Activated gamma-delta T cell treated with anti-CD3 and anti-CD28 coated beads, Interleukin-2, amount 50 U/mL, for 16 hours (primary cell): Measurements from ENCODE around the gene S1PR5.
"Not testable (repeated sequence)": the region's sequence is repeated elsewhere in the genome, so short reads cannot be mapped to it uniquely, and the experiment has no call there.

Experiments
- DNase-seq: peaks from one replicate; pipeline ENCODE4 v3.0.0-alpha.2; 2020; ENCODE audit warnings: low read depth

The S1PR5 gene

DNA sequence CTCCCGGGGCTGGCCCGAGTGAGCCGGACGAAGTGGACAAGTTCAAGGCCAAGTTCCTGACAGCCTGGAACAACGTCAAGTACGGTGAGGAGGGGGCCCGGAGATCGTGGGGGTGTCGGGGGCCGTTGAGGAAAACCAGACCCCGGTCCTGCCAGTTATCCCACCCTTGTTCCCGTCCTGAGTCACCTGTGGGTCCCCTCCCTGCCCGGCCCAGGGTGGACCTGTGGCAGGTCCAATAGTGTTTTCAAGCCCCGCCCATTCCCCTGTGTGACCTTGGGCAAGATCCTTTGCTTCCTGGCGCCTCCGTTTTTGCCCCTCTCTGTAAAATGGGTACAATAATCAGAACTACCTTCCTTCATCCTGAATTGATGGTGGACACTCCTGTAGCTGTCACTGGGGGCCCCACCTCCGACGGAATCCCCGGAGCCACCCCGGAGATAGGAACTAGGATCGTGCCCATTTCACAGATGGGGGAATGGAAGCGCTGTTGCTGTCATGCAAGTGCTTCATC, 27.1 kb upstream of the S1PR5 start:
- no peak for DNase-seq

GRCh38 chr19:10543420-10544241, 26.4 kb upstream of the S1PR5 start, which contains the start of gene ATG4D:
TSS of gene ATG4D (plus strand) at chr19:10543904. CDS start at chr19:10544091, 187 bp downstream.
- peak; percentile 58 for DNase-seq

DNA sequence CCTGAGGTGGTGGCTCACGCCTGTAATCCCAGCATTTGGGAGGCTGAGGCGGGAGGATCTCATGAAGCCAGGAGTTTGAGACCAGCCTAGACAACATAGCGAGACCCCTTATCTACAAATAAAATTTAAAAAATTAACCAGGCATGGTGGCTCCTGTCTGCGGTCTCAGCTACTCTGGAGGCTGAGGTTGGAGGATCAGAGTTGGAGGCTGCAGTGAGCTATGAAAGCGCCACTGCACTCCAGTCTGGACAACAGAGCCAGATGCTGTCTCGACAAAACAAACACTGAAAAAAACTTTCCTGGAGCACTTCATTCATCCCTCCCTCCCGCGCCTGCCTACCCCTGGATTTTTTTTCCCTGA, 25.8 kb upstream of the S1PR5 start:
- no peak for DNase-seq

GRCh38 chr19:10539016-10539415, 21.8 kb upstream of the S1PR5 start:
- DNase-seq: not testable (repeated sequence)

- DNase-seq: no peak
Observed at GRCh38 chr19:10538204-10538983, 21.1 kb upstream of the S1PR5 start.

- DNase-seq: no peak
Observed at GRCh38 chr19:10537668-10538067, 20.4 kb upstream of the S1PR5 start.

DNA sequence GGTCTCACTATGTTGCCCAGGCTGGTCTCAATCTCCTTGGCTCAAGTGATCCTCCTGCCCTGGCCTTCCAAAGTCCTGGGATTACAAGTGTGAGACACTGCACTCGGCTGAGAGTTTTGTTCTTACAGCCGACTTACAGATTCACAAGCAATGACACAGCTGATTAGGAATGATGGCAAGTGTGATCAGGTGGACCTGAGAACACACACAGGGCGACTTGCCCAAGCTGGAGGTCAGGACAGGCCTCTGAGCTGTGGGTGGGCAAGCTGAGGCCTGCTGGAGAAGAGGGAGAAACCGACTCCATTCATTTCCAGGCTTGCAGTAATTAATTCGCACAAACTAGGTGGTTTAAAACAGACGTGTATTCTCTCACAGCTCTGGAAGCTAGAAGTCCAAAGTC, 18.4 kb upstream of the S1PR5 start:
- DNase-seq: no peak

DNA sequence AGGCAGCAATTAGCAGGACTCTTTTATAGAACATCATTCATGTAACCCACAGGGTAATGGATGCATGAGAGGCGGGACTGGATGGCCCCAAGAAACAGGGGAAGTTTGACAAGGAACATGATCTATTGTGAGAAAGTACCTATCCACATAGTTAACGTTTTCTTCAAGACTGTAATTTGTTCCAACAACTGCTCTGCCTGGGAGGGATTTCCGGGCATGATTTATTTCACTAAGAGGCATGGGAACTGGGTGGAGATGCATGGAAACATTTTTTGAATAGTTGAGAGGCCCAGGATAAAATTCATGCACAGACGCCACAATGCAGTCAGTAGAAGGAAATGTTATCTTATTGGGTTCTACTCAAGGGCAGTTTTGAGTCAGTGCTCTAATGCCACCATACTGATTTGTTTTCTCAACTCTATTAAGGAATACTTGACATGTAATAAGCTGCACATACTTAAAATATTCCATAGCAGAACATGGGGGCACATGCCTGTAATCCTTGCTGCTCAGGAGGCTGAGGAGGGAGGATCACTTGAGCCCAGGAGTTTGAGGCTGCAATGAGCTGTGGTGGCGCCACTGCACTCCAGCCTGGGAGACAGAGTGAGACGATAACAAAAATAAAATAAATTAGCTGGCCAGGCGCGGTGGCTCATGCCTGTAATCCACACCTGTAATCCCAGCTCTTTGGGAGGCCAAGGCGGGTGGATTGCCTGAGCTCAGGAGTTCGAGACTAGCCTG, 16.6 kb upstream of the S1PR5 start:
- DNase-seq: no peak

GRCh38 chr19:10532457-10532856, 15.2 kb upstream of the S1PR5 start:
- no peak for DNase-seq

DNA sequence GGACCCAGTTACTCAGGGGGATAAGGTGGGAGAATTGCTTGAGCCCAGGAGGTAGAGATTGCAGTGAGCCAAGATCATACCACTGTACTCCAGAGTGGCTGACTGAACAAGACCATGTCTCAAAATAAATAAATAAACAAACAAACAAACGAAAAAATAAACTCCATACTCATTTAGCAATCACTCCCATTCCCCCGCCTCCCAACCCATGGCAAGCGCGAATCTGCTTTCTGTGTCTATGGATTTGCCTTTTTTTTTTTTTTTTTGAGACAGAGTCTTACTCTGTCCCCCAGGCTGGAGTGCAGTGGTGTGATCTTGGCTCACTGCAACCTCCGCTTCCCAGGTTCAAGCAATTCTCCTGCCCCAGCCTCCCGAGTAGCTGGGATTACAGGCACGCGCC, 9.6 kb upstream of the S1PR5 start:
- DNase-seq: not testable (repeated sequence)

DNA sequence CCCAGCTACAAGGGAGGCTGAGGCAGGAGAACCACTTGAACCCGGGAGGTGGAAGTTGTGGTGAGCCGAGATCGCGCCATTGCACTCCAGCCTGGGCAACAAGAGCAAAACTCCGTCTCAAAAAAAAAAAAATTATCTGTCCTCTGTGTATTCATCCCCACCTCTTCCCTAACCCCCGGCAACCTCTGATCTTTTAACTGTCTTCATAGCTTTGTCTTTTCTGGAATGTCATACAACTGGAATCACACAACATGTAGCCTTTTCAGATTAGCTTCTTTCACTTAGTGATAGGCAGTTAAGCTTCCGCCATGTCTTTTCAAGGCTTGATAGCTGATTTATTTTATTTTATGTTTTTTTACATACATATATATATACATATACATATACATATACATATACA, 8.4 kb upstream of the S1PR5 start:
- DNase-seq: no peak

DNA sequence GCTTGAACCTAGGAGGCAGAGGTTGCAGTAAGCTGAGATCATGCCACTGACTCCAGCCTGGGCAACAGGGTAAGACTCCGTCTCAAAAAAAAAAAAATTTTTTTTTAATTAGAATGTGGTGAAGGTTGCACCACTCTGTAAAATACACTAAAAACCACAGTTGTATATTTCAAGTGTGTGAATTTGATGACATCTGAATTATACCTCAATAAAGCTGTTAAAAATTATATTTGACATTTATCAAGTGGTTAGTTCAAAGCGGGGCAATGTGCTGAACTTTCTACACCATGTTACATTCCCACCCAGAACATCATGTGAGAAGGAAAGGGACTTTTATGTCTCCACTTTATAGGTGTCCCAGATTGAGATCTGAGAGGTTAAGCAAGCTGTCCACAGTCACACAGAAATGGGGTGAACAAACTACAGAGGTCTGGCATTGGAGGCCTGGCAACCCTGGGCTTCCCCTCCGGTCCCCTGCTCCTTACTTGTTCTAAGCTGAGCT, 5.9 kb upstream of the S1PR5 start:
- no peak for DNase-seq

- DNase-seq: no peak
Observed at GRCh38 chr19:10521461-10522171, 4.4 kb upstream of the S1PR5 start.

GRCh38 chr19:10520652-10521318, 3.5 kb upstream of the S1PR5 start:
- no peak for DNase-seq

DNA sequence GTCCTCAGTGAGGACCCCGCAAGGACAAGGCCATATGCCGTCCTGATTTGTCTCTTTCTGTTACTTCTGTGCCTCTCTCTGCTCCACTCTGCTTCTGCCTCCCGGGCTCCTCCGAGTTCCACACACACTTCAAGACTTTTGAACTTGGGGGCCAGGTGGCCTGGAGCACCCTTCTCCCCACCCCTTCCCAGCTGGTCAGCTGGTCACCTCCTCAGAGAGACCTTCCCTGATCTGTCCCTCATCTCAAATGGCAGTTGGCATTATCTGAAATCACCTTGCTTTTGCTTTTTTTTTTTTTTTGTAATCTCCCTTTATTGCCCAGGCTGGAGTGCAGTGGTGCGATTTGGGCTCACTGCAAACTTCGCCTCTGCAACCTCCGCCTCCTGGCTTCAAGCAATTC, 2.2 kb upstream of the S1PR5 start:
- DNase-seq: no peak

DNA sequence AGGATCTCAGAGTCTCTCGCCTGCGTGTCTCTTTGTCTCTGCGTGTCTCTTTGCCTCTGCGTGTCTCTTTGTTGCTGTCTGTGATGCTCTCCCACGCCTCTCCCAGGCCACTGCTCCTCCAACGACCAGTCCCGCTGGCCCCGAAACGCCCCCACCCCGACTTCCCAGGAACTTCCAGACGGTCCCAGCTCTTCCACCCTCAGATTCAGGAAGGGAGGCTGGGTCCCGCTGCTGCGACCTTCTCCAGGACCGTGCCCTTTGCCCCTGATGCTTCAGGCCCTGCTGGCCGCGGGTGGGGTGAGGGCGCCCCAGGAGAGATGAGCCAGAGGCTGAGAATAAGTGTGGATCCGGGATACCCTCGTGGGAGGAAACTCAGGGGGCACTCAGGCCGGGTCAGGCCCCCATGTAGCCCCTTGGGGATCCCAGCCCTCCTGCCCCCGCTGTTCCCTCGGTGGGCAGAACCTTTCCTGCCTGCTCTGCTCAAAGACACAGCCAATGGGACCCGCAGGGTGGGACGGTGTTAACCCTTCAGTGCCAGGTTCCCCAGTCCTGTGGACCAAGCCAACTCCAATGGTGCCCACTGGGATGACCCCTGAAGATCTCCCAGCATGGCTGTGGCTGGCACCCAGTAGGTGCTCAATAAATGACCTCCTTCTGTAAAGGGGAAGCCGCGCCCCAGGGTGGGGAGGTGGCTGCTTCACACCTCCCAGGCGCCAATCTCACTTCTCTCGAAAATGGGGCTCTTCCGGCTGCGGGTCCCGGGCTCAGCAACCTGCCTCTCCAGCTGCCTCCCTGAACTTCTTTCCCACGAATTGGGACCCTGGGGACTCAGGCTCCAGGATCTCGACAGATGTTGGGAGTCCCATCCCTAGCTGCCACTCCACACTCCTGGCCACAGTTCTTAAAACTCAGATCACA, 1.5 kb upstream of the S1PR5 start:
- DNase-seq: no peak

DNA sequence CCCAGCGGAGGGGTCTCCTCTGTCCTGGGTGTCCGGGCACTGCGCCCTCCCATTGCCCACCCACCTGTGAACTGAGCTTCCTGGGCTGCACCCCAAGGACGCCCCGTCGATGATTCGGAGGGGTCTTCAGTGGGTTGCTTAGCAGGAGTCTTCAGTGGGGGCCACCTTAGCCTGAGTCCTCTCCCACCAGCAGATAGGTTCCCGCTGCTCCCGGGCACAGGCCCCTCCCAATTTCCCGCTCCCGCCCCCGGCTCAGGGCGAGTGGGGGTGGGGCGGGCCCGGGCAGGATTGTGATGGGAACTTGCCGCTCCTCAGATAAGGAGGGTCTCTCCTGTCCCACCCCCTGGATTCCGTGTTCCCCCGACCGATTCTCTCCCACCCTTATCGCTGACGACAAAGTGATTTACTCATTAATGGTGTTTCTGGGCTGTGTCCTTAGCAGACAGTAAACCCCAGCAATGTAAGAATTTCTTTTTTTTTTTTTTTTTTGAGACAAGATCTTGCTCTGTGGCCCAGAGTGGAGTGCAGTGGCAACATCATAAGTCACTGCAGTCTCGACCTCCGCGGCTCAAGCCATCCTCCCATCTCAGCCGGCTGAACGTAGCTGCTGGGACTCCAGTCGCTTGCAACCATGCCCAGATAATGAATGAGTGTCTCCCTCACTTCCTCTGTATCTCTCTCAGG, 655 bp upstream of the S1PR5 start:
- no peak for DNase-seq

DNA sequence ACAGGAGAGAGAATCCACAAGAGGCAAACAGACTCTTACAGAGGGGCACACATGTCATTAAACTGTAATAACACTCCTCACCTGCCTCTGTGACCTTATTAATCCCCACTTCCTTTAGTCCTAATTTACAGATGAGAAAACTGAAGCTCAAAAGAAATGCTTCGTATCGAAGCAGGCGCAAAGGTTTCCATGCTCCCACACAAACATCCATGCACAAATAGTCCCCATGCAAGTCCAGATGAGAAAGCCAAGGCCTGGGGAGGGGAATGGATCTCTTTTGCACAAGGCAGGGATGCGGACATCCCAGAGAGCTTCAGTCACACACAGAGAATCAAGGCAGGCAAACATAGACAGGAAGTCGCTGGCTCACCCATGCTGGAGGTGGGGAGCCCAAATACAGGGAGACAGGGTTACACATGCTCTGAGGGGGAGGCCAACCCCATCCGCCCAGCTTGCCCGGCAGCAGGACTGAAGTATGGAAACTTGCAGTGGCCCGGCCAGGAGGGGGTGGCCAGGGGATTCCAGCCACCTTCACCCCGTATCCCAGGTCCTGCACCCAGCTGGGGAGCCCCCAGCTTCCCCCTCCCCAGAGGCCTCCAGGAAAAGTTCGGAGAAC, 468 bp downstream of the S1PR5 start:
- no peak for DNase-seq

- DNase-seq: no peak
Observed at GRCh38 chr19:10516064-10516385, 1.2 kb downstream of the S1PR5 start.
